Activated CD4-positive, CD25-positive, alpha-beta regulatory T cell (primary cell): Measurements from ENCODE around the gene BTF3L4.

Source experiments
- DNase-seq, 4 experiments: peaks; one replicate each; lab custom pipeline; 2025; lab: John Stamatoyannopoulos, UW

BTF3L4 gene

DNA sequence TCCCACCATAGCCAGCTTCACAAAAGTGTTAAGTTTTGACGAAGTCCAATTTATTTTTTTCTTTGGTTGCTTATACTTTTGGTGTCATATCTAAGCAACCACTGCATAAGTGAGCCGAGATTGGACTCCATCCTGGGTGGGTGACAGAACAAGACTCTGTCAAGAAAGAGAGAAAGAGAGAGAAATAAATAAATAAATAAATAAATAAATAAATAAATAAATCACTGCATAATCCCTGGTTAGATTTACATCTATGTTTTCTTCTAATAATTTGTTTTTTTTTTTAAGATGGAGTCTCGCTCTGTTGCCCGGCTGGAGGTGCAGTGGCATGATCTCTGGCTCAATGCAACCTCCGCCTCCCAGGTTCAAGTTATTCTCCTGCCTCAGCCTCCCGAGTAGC lies 67.5 kb downstream of the BTF3L4 start:
- no peak for DNase-seq

- DNase-seq, result no peak
These were observed 69.8 kb downstream of the BTF3L4 start for GRCh38 chr1:52125736-52126359.

DNA sequence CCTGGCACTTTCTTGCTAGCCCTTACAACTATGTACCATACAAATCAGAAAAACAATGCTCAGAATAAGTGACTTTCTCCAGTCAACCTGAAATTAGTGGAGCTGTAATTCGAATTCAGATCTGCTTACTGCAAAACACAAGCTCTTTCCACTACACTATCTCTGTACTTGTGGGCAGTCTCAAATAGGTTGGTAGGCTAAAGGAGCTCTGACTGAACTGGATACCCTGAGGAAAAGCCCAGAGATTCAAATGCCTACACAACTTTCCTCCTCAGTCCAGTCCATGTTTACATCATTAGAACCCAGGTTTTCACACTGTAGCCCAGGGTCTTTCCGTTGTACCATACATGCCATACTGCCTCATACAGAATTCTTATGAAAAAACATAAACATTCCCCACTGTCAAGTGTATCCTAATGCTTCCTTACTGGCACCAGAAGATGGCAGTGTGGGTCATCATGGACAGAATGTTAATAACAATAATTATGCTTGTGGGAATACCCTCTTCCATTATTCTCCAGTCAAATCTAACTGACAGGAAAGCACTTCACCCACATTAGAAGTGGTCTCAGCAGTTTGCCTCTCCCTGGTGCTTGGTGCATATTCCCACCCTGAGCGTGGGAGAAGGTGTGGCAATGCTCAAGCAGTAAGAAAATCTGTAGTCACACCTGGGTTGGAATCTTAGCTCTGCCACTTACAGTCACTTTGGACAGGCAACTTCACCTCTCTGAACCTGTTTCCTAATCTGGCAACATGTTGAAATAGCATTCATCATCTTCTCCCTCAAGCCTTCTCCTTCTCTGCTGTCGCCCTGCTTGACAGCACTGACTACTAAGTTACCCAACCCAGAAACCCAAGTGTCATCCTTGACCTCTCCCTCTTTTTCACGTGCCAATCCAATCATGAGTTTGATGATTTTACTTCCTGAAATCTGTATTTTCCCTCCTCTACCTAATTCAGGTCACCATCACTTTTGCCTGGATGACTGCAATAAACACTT lies 71.4 kb downstream of the BTF3L4 start:
- no peak for DNase-seq

GRCh38 chr1:52139817-52140540 lies 83.9 kb downstream of the BTF3L4 start:
- no peak for DNase-seq
